Choroid plexus epithelial cell (primary cell): ENCODE results near the gene SLC38A9.
A peak's percentile ranks its signal among the peaks of the same experiment; 100 is the strongest.
"Not testable (repeated sequence)": the region's sequence is repeated elsewhere in the genome, so short reads cannot be mapped to it uniquely, and the experiment has no call there.

ENCODE experiments used
- DNase-seq: peaks from one replicate; pipeline ENCODE4 v3.0.0-alpha.2; 2010; ENCODE audit warnings: low read depth
- H3K4me3 ChIP-seq: 2 replicates; pipeline ENCODE4 v1.5.1; 2011; ENCODE audit warnings: low read depth, mild to moderate bottlenecking, control low read depth, low read length, moderate library complexity
- CTCF ChIP-seq: conservative IDR thresholded peaks from 2 replicates; pipeline ENCODE4 v1.5.1; 2011; ENCODE audit warnings: low read depth, mild to moderate bottlenecking, control low read depth, inconsistent platforms, low read length, moderate library complexity

Gene SLC38A9

GRCh38 chr5:55720188-55720703 is 8.1 kb upstream of the SLC38A9 start:
- TF ChIP-seq CTCF: no peak
- no peak overlapping the region for H3K4me3 ChIP-seq
- no peak for DNase-seq

DNA sequence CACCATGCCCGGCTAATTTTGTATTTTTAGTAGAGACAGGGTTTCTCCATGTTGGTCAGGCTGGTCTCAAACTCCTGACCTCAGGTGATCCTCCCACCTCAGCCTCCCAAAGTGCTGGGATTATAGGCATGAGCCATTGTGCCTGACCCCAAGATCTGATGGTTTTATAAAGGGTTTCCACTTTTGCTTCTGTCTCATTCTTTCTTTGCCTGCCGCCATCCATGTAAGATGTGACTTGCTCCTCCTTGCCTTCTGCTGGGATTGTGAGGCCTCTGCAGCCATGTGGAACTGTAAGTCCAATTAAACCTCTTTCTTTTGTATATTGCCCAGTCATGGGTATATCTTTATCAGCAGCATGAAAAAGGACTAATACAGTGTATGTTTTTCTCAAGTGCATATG is 6.9 kb upstream of the SLC38A9 start:
- DNase-seq: not testable (repeated sequence)

DNA sequence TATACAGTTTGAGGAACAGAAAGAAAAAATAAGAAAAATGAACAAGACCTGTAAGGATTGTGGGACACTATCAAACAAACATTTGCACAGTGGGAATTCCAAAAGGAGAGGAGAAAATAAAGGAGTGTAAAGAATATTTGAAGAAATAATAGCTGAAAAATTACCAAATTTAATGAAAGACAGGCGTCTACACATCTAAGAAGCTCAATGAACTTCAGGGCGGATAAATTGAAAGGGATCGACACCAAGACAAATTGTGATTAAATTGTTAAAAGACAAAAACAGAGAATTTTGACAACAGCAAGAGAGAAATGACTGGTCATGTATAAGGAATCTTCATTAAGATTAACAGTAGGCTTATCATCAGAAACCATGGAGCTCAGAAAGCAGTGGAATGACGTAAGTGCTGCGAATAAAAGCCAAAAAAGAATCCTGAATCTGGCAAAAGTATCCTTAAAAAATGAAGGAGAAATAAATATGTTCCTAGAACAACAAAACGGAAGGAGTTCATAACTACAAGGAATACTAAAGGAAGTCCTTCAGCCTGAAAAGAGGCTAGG is 3.5 kb upstream of the SLC38A9 start:
- TF ChIP-seq CTCF: no peak
- H3K4me3 ChIP-seq: no peak overlapping the region
- DNase-seq: no peak

More for the DNA sequence above, 6.9 kb upstream of the SLC38A9 start:
- not testable (repeated sequence) for H3K4me3 ChIP-seq

GRCh38 chr5:55714749-55715148 is 2.6 kb upstream of the SLC38A9 start:
- DNase-seq: no peak
- TF ChIP-seq CTCF: no peak
- no peak overlapping the region for H3K4me3 ChIP-seq

DNA sequence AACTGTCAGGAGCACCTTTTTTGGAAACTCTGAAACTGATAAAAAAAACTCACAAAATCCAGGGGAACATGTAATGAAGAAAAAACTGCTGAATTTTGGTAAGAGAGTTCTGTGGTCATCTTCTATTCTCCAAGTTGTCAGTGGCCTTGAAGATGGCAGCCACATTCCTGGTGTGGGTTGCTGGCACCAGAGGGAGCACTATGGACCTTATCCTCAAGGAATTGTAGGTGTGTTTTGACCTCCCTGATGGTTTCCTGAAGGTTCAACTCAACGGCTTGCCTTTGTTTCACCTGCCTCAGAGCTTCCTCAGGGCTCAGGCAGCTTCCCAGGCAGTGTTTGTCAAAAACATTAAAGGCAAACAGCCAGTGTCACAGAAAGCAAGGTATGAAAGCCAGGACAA is 2.2 kb upstream of the SLC38A9 start:
- H3K4me3 ChIP-seq: no peak overlapping the region
- TF ChIP-seq CTCF: peak; percentile 4
- DNase-seq: no peak

GRCh38 chr5:55713871-55714270 is 1.7 kb upstream of the SLC38A9 start:
- H3K4me3 ChIP-seq: no peak overlapping the region
- TF ChIP-seq CTCF: no peak
- DNase-seq: peak; percentile 11

DNA sequence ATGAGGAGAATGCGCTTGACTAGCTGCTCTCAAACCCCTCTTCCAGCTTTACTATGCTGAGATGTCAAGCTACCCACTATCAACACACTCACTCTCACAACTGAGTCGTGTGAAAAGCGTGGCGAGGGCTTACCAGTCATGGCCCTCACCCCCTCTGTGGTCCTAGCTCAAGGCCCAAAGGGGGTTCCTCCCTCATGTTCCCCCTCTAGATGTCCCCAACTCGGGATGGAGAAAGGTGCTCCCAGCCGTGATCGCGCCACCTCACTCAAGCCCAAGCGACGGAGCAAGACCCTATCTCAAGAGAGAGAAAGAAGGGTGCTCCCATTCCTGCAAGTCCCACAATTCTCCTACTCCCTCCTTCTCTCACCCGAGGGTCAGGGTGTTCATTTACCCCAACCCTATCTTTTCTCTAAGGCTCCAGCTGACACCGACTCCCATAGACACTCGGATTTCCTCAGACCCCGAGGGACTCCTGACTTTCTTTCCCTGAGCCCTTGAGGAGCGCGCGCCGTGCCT is 559 bp downstream of the SLC38A9 start:
- peak overlapping the region; percentile 98 for H3K4me3 ChIP-seq
- TF ChIP-seq CTCF: no peak
- DNase-seq: peak; percentile 8
